ENCODE data around the gene RYR2.

RYR2 gene

DNA sequence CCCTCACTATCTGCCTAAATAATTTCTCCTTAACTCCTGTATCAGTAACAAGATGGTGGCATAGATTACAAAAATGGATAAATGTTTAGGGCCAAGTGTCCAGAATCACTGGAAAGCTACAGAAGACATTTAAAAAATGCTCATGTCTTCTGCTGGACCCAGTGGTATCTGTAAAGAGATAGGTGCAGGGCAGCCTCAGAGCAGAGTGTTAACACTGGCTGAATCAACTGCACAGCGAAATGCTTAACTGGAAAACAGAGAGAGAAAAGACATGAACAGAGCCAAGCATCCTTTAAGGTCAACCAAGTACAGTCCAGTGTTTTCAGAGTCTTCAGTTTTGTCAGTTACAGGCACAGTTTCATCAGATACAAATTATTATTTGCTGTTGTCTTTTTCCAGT lies 429.4 kb downstream of the RYR2 start:
- TF ChIP-seq, protein P1, sequence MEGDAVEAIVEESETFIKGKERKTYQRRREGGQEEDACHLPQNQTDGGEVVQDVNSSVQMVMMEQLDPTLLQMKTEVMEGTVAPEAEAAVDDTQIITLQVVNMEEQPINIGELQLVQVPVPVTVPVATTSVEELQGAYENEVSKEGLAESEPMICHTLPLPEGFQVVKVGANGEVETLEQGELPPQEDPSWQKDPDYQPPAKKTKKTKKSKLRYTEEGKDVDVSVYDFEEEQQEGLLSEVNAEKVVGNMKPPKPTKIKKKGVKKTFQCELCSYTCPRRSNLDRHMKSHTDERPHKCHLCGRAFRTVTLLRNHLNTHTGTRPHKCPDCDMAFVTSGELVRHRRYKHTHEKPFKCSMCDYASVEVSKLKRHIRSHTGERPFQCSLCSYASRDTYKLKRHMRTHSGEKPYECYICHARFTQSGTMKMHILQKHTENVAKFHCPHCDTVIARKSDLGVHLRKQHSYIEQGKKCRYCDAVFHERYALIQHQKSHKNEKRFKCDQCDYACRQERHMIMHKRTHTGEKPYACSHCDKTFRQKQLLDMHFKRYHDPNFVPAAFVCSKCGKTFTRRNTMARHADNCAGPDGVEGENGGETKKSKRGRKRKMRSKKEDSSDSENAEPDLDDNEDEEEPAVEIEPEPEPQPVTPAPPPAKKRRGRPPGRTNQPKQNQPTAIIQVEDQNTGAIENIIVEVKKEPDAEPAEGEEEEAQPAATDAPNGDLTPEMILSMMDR (IDR thresholded peaks at IDR 0.05) = no peak

DNA sequence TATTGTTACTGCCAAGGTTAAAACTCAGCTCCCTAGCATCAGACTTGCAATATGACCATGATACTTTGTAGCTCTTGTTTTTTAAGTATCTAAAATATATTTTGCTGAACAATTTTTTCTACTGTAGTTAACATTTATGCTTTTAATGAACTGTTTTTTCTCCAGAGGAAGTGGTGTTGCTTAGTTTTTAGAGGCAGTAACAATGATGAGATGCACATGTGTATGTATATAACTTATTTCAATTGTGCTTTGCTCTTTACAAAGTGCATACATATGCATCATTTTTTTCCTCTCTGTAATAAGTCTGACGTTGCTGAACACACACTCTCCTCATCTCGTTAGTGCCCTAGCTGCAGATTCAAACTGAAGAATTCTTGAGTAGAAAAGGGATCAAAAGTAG lies 430.0 kb downstream of the RYR2 start:
- TF ChIP-seq, protein P1 (IDR thresholded peaks at IDR 0.05) = no peak

DNA sequence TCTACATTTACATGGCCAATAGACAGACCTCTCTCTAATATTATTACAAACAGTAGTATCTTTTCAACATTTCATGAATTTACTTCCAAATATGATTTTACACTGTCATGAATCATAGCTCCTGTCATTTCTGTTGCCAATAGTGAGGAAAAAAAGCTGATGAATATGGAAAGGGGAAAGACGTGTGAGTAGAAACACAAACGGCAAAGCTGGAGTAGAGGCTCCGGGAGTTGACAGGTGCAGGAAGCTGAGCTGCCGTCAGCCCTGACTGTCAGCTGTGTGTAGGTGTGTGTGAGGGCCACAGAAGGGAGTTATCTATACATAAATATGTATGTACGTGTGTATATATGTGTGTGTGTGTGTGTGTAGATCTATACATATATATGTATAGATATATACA lies 431.9 kb downstream of the RYR2 start:
- TF ChIP-seq, protein P1 (IDR thresholded peaks at IDR 0.05) = no peak

DNA sequence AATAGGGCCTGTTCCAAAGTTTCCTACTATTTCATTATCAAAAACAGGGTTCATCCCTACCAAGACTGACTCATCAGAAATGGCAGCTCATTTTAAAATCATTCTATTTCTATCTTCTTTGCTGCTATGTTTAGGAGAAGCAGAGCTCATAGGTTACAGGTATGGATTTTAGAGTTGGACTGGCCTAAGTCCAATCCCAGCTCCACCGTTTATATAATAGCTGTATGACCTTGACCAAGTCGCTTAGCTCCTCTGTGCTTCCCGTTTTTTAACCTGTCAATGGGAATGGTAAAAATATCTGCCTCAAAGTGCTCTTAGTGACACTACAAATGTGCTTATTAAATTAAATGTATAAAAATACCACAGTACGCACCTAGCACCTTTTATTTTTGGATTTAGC lies 436.1 kb downstream of the RYR2 start:
- TF ChIP-seq, protein P1 (IDR thresholded peaks at IDR 0.05) = no peak

DNA sequence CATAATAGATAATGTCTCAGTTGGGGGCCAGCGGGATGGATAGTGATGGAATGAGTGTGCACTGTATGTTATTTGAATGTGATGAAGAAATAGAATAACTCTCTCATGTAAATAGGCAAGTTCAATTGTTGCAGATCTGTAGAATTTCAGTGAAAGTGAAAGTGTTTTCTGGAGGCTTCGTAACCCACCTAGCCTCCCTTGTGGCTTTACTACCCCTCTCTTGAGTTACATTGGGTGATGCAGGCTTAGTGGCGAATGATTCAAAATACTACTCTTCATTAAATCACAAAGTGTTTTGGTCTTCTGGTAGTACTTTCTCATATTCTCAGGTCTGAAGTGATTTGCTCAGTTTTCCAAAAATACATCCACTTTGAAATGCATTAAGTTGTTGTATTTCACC lies 436.9 kb downstream of the RYR2 start:
- TF ChIP-seq, protein P1 (IDR thresholded peaks at IDR 0.05) = no peak

DNA sequence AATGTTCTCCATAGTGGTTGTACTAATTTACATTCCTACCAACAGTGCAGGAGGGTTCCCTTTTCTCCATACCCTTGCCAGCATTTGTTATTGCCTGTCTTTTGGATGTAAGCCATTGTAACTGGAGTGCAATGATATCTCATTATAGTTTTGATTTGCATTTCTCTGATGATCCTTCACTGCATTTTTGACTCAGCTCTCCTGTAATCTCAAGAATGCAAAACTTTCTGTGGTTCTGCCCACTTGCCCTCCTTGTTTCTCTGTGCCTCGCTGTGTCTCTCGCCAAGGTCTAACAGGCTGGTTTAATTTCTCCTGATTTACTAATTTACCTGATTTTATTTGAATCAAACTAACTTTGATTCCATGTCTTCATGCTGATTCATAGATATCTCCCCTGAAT lies 440.8 kb downstream of the RYR2 start:
- TF ChIP-seq, protein P1 (IDR thresholded peaks at IDR 0.05) = no peak

DNA sequence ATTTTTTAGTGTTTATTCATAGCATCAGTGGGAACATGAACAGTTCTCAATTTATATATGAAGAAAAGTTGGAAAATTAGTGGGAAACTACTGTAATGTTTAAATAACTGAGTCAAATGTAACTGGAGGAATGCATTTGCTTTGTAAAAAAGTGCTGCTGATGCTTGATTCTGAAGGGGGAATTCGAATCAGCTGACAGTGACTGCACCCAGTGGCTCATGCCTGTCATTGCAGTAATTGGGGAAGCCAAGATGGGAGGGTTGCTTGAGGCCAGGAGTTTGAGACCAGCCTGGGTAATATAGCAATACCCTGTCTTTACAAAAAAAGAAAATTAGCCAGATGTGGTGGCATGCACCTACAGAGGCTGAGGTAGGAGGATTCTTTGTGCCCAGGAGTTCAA lies 450.4 kb downstream of the RYR2 start:
- TF ChIP-seq, protein P1 (IDR thresholded peaks at IDR 0.05) = no peak; the same call in 1 of the 2 replicates

DNA sequence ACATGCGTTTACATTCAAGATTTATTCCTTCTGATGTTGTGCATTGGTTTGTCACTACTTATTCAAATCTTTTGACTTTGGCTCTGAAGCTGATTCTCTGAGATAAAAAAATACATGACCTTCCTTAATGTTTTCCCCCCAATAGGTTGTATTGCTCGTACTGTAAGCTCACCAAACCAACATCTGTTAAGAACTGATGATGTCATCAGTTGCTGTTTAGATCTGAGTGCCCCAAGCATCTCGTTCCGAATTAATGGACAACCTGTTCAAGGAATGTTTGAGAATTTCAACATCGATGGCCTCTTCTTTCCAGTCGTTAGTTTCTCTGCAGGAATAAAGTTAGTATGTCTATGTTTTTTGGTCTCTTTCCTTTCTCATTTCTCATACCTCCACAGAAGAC lies 458.6 kb downstream of the RYR2 start:
- TF ChIP-seq, protein P1 (IDR thresholded peaks at IDR 0.05) = no peak
